OCI-LY3 (cell line): ENCODE measurements around the gene ANKRD18A.

ENCODE experiments used
- H2AFZ ChIP-seq: fragments of 200-600, 300-600 bp; shearing (Covaris generic); 2 replicates; pipeline ENCODE4 v1.6.0; 2014; ENCODE audit warnings: antibody characterized with exemption, low read depth, low read length
- H3K27ac ChIP-seq: fragments of 200-600, 300-600 bp; sonication (generic); 2 replicates; pipeline ENCODE4 v1.5.1; 2014; ENCODE audit warnings: mild to moderate bottlenecking, low read length, moderate library complexity, mixed read lengths
- H3K27me3 ChIP-seq: fragments of 200-600, 300-600 bp; sonication (generic); 2 replicates; pipeline ENCODE4 v1.6.1; 2014; ENCODE audit warnings: low read depth, low read length, mixed read lengths
- H3K36me3 ChIP-seq: fragments of 200-600, 300-600 bp; sonication (generic); replicated peaks from 2 replicates; pipeline ENCODE3; 2014; ENCODE audit warnings: low read depth, low read length, mixed read lengths
- H3K4me1 ChIP-seq: fragments of 300-600, 200-600 bp; sonication (generic); 2 replicates; pipeline ENCODE4 v1.6.1; 2014; ENCODE audit warnings: low read length, mixed read lengths
- H3K4me2 ChIP-seq: fragments of 200-600, 300-600 bp; sonication (generic); 2 replicates; pipeline ENCODE4 v1.6.1; 2014; ENCODE audit warnings: low read length, mixed read lengths
- H3K4me3 ChIP-seq: fragments of 300-600, 200-600 bp; sonication (generic); 2 replicates; pipeline ENCODE4 v1.5.1; 2014; ENCODE audit warnings: antibody characterized with exemption, mild to moderate bottlenecking, low read length, moderate library complexity
- H3K79me2 ChIP-seq: fragments of 300-600, 200-600 bp; shearing (Covaris generic); 2 replicates; pipeline ENCODE4 v1.6.1; 2014; ENCODE audit warnings: mild to moderate bottlenecking, low read length, mixed read lengths
- H3K9ac ChIP-seq: fragments of 300-600, 200-600 bp; shearing (Covaris generic); 2 replicates; pipeline ENCODE4 v1.6.0; 2014; ENCODE audit warnings: mild to moderate bottlenecking, low read length, moderate library complexity
- H3K9me3 ChIP-seq: fragments of 200-600, 300-600 bp; shearing (Covaris generic); 2 replicates; pipeline ENCODE4 v1.6.1; 2014; ENCODE audit warnings: low read length, mixed read lengths; ENCODE audit not compliant: insufficient read depth
- H4K20me1 ChIP-seq: fragments of 200-600, 300-600 bp; sonication (generic); 2 replicates; pipeline ENCODE4 v1.6.1; 2016; ENCODE audit warnings: low read length, mixed read lengths; ENCODE audit not compliant: insufficient read depth
- EZH2phosphoT487 ChIP-seq: fragments of 200-600 bp; shearing (Covaris generic); IDR thresholded peaks from 2 replicates; pipeline ENCODE4 v1.6.1; 2018; ENCODE audit warnings: antibody characterized with exemption, mixed run types, low read depth
- TF ChIP-seq, protein P1 (sequence below): fragments of 200-600, 300-600 bp; sonication (generic); IDR thresholded peaks from 2 replicates; pipeline ENCODE4 v1.5.1; 2014; ENCODE audit warnings: antibody characterized with exemption, low read length, low read depth

The ANKRD18A gene

DNA sequence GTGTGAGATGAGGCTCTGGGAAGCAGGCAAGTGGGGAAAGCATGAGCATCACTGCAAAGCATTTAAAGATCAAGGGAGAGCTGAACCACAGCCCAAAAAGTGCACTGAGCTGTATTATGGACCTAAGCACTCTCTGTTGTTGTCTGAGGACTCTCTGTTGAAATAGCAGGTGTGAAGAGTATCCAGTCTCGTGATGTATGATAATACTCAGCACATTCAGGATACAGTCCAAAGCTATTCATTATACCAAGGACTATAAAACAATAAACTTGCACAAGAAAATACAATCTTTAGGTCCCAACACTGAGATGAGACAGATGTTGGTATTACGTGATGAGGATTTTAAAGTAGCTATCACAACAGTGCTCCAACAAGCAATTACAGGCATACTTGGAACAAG is 98.6 kb downstream of the ANKRD18A start:
- no peak overlapping the region for H3K4me3 ChIP-seq
- no peaks in the 10 kb centered on the region for H3K27me3 ChIP-seq
- no peaks in the 10 kb centered on the region for H3K79me2 ChIP-seq
- no peaks in the 10 kb centered on the region for H4K20me1 ChIP-seq
- H2AFZ ChIP-seq: no peak overlapping the region
- no peaks in the 10 kb centered on the region for H3K36me3 ChIP-seq
- no peaks in the 10 kb centered on the region for H3K9me3 ChIP-seq
- no peak for TF ChIP-seq EZH2phosphoT487
- TF ChIP-seq, protein P1, sequence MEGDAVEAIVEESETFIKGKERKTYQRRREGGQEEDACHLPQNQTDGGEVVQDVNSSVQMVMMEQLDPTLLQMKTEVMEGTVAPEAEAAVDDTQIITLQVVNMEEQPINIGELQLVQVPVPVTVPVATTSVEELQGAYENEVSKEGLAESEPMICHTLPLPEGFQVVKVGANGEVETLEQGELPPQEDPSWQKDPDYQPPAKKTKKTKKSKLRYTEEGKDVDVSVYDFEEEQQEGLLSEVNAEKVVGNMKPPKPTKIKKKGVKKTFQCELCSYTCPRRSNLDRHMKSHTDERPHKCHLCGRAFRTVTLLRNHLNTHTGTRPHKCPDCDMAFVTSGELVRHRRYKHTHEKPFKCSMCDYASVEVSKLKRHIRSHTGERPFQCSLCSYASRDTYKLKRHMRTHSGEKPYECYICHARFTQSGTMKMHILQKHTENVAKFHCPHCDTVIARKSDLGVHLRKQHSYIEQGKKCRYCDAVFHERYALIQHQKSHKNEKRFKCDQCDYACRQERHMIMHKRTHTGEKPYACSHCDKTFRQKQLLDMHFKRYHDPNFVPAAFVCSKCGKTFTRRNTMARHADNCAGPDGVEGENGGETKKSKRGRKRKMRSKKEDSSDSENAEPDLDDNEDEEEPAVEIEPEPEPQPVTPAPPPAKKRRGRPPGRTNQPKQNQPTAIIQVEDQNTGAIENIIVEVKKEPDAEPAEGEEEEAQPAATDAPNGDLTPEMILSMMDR: no peak
- H3K4me2 ChIP-seq: no peak overlapping the region
- peaks cover 11% of the 10 kb centered on the region for H3K4me1 ChIP-seq
- H3K27ac ChIP-seq: no peak overlapping the region
- no peak overlapping the region for H3K9ac ChIP-seq
